Neural cell (in vitro differentiated cells): ENCODE measurements around the gene DNAJC27.

Experiments used
- CTCF ChIP-seq: fragments of 450-650 bp; IDR thresholded peaks from 2 replicates; pipeline ENCODE4 v1.5.1; 2014; ENCODE audit warnings: antibody characterized with exemption, mild to moderate bottlenecking, moderate library complexity; ENCODE audit not compliant: poor library complexity, severe bottlenecking
- EZH2 ChIP-seq: fragments of 200-600, 300-800 bp; shearing (Covaris generic), sonication (generic); IDR thresholded peaks from 2 replicates; pipeline ENCODE4 v1.6.1; 2014; ENCODE audit warnings: antibody characterized with exemption, low read length, borderline replicate concordance, mild to moderate bottlenecking; ENCODE audit not compliant: insufficient read depth, poor library complexity, severe bottlenecking
- TAF1 ChIP-seq: IDR thresholded peaks from 2 replicates; pipeline ENCODE4 v1.6.1; 2012; ENCODE audit warnings: low read depth

GRCh38 chr2:24899361-24899910, 72.3 kb downstream of the DNAJC27 start:
- no peak for TF ChIP-seq TAF1
- TF ChIP-seq CTCF: no peak
- TF ChIP-seq EZH2: no peak
